ENCODE data around the gene C9. TPM values are rescaled to one million over a fixed set of nuclear protein-coding genes. Genes with fewer than 3 reads are reported as not detected.

The C9 gene
- polyA plus RNA-seq, 2 of the 4 experiments (the other 2 are of a cell fraction): 0.03 TPM; not detected in 1

DNA sequence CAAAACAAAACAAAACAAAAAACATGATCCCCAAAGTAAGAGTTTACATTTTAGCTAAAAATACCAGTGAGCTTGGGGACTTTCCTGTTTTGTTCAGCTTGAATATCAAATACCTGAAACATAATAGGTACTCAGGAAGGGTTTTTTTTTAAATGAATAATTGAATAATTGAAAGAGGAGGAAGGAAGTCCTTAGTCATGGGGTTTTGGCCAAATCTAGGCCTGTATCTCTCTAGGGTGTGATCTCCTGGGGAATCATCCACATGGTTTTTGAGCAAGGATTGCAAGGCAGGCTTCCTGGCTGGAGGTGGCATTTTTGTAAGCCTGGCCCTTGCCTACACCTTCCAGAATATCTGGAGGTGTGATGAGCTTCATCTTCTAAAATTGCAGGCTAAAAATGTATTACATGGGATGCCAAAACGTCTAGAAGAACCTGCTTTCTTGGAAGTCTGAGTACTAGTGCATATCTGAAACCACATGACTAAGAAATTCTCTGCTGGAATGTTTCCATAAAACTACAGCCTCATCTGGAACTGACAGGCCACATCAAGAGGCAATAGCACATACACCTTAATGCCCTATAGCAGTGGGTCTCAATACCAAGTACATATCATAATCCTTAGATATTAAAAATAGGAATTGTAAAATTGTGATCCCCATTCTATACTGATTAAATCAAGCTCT, 10.4 kb downstream of the C9 start:
- Histone ChIP-seq H3K27ac (no peak overlapping the region), H3K4me1 (no peaks in the 10 kb centered on the region), H3K4me2 (no peak overlapping the region), H3K9me3 (peaks cover 15% of the 10 kb centered on the region; the same call in 2 of the 3 replicates), H3K4me3 (no peak overlapping the region)
- no peak for DNase-seq (ENCODE audit: low read depth in 1 of 2, low spot score in 1 of 2)
- ChIA-PET POLR2A (no interaction called here), CTCF (interaction anchor here (0.6 to 1.6 kb wide), 6 partner anchors 15 to 385 kb away, joined by 3 to 5 read pairs (median 3); no protein-coding TSS in a partner anchor)
- no peak for ATAC-seq
- no peak for FAIRE-seq
- no peak for TF ChIP-seq EHMT2 (IDR thresholded peaks at IDR 0.05; ENCODE audit: low read depth)
- TF ChIP-seq ZFP36 (IDR thresholded peaks at IDR 0.05; ENCODE audit: borderline replicate concordance, partially characterized antibody): no peak
- no peak for TF ChIP-seq NFE2L2 (conservative IDR thresholded peaks at IDR 0.05; ENCODE audit: low read length)
- no peak for TF ChIP-seq PHF8 (IDR thresholded peaks at IDR 0.05; ENCODE audit: borderline replicate concordance, low read depth)
- TF ChIP-seq HOXB5 (CRISPR knock-in tag; IDR thresholded peaks at IDR 0.05): no peak
- no peak for TF ChIP-seq RAD21 (conservative IDR thresholded peaks at IDR 0.05 in 1 of 2, IDR thresholded peaks at IDR 0.05 in 1 of 2)
- TF ChIP-seq GATA3 (IDR thresholded peaks at IDR 0.05; ENCODE audit: borderline replicate concordance): no peak
- TF ChIP-seq ZC3H11A (IDR thresholded peaks at IDR 0.05): no peak
- TF ChIP-seq MAZ (IDR thresholded peaks at IDR 0.05; ENCODE audit: borderline replicate concordance, low read depth, low read length): no peak
- no peak for TF ChIP-seq KDM5A (IDR thresholded peaks at IDR 0.05)
- no peak for TF ChIP-seq ESRRA (IDR thresholded peaks at IDR 0.05; ENCODE audit: borderline replicate concordance, low read length)
- TF ChIP-seq EHF (CRISPR knock-in tag; IDR thresholded peaks at IDR 0.05): no peak
- TF ChIP-seq, protein P1, sequence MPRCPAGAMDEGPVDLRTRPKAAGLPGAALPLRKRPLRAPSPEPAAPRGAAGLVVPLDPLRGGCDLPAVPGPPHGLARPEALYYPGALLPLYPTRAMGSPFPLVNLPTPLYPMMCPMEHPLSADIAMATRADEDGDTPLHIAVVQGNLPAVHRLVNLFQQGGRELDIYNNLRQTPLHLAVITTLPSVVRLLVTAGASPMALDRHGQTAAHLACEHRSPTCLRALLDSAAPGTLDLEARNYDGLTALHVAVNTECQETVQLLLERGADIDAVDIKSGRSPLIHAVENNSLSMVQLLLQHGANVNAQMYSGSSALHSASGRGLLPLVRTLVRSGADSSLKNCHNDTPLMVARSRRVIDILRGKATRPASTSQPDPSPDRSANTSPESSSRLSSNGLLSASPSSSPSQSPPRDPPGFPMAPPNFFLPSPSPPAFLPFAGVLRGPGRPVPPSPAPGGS (IDR thresholded peaks at IDR 0.05): no peak
- TF ChIP-seq ZSCAN20 (CRISPR knock-in tag; IDR thresholded peaks at IDR 0.05): no peak
- TF ChIP-seq, protein P2, sequence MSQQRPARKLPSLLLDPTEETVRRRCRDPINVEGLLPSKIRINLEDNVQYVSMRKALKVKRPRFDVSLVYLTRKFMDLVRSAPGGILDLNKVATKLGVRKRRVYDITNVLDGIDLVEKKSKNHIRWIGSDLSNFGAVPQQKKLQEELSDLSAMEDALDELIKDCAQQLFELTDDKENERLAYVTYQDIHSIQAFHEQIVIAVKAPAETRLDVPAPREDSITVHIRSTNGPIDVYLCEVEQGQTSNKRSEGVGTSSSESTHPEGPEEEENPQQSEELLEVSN (IDR thresholded peaks at IDR 0.05; ENCODE audit: borderline replicate concordance, low read depth): no peak
- WGBS (ENCODE audit: missing lambda C conversion rate): 0% methylated on average over 1 of the region's 1 CpG

DNA sequence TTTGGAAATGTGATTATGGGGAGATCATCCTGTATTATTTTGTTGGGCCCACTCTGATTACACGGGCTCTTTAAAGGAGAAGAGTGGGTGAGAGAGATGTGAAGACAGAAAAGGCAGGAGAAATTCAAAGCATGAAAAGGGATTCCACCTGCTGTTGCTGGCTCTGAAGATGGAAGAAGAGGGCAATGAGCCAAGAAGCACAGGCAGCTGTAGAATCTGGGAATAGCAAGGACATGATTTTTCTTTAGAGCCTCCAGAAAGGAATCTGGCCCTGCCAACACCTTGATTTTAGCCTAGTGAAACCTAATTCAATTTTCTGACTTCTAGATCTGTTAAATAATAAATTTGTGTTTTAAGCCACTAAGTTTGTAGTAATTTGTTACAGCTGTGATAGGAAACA, 11.3 kb downstream of the C9 start:
- 7% methylated on average over 1 of the region's 1 CpG for WGBS (ENCODE audit: missing lambda C conversion rate)
- ChIA-PET CTCF (interaction anchor here (0.7 to 1.6 kb wide), 3 partner anchors 23 to 69 kb away, joined by 3 to 5 read pairs (median 3); no protein-coding TSS in a partner anchor), POLR2A (no interaction called here)
- TF ChIP-seq, protein P1 (IDR thresholded peaks at IDR 0.05): no peak
- TF ChIP-seq JUN (IDR thresholded peaks at IDR 0.05) (no peak), KDM5A (IDR thresholded peaks at IDR 0.05) (no peak), RCOR1 (IDR thresholded peaks at IDR 0.05; ENCODE audit: low read depth, low read length) (no peak), SREBF2 (IDR thresholded peaks at IDR 0.05) (no peak), JUNB (IDR thresholded peaks at IDR 0.05) (no peak), ZFP36 (IDR thresholded peaks at IDR 0.05; ENCODE audit: borderline replicate concordance, partially characterized antibody) (no peak), NFE2L2 (conservative IDR thresholded peaks at IDR 0.05; ENCODE audit: low read length) (no peak)
- TF ChIP-seq, protein P3, sequence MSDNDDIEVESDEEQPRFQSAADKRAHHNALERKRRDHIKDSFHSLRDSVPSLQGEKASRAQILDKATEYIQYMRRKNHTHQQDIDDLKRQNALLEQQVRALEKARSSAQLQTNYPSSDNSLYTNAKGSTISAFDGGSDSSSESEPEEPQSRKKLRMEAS (IDR thresholded peaks at IDR 0.05): no peak
- ATAC-seq (no peak), DNase-seq (ENCODE audit: low read depth in 1 of 2, low spot score in 1 of 2) (no peak), FAIRE-seq (no peak)
- Histone ChIP-seq H3K27ac (no peak overlapping the region), H3K4me1 (no peaks in the 10 kb centered on the region), H3K4me3 (no peak overlapping the region), H3K9me3 (peaks cover 15% of the 10 kb centered on the region; the same call in 2 of the 3 replicates), H3K4me2 (no peak overlapping the region)

Measured in A549 (cell line).